GM19328 (cell line): ENCODE measurements around the gene ZNF563.

Experiments used
- ATAC-seq: cut with Tn5 transposase; IDR thresholded peaks from one replicate; pipeline ENCODE4 v1.9.1; 2021; ENCODE audit warnings: mild to moderate bottlenecking, moderate library complexity; ENCODE audit not compliant: unreplicated experiment

Gene ZNF563

GRCh38 chr19:12294249-12295158, 38.9 kb downstream of the ZNF563 start, which contains the start of gene ZNF44:
ZNF44 (minus strand) TSS chr19:12294883; CDS start chr19:12294694, 189 bp downstream.
- peak; percentile 87 for ATAC-seq

- no peak for ATAC-seq
These were observed 39.6 kb downstream of the ZNF563 start for GRCh38 chr19:12293777-12294248.

GRCh38 chr19:12289790-12290065, 43.7 kb downstream of the ZNF563 start:
- no peak for ATAC-seq

- no peak for ATAC-seq
These were observed 45.4 kb downstream of the ZNF563 start for GRCh38 chr19:12287958-12288500.

- no peak for ATAC-seq
These were observed 48.8 kb downstream of the ZNF563 start for GRCh38 chr19:12284631-12285030.

GRCh38 chr19:12284226-12284625, 49.2 kb downstream of the ZNF563 start:
- no peak for ATAC-seq

- ATAC-seq = no peak
These were observed 54.7 kb downstream of the ZNF563 start for GRCh38 chr19:12278713-12279112.

- no peak for ATAC-seq
These were observed 60.2 kb downstream of the ZNF563 start for GRCh38 chr19:12272980-12273901.

GRCh38 chr19:12272386-12272785, 61.0 kb downstream of the ZNF563 start:
- no peak for ATAC-seq

GRCh38 chr19:12270854-12271253, 62.6 kb downstream of the ZNF563 start:
- no peak for ATAC-seq
